NCI-H2107 (cell line): ENCODE measurements around the gene HDAC7.

Source experiments
- DNase-seq: peaks from one replicate; lab custom pipeline; 2025; lab: John Stamatoyannopoulos, UW

HDAC7 gene

GRCh38 chr12:47793015-47793681 lies 26.6 kb downstream of the HDAC7 start:
- no peak for DNase-seq

- no peak for DNase-seq
These were observed 27.8 kb downstream of the HDAC7 start for GRCh38 chr12:47791874-47792273.

DNA sequence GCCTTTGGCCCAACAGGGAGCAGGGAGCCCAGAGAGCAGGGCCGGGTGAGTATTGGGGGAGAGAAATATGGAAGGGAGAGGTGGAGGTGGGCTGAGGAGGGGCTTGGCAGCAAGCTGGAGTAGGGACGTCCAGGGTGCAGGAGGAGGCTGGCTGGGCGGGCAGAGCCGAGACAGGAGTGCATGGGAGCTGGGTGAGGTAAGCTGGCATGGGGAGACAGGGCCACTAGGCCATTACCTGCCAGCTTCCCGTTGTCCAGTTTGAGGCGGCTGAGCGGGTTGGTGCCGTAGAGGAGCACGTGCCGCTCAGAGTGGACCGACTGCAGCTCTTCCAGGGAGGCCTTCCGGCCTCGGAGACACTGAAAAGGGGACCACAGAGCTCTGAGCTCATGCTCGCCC lies 28.4 kb downstream of the HDAC7 start:
- DNase-seq: no peak

GRCh38 chr12:47790676-47791350 lies 28.9 kb downstream of the HDAC7 start:
- DNase-seq: no peak

GRCh38 chr12:47789712-47790489 lies 29.8 kb downstream of the HDAC7 start:
- no peak for DNase-seq

GRCh38 chr12:47789141-47789540 lies 30.6 kb downstream of the HDAC7 start:
- no peak for DNase-seq

DNA sequence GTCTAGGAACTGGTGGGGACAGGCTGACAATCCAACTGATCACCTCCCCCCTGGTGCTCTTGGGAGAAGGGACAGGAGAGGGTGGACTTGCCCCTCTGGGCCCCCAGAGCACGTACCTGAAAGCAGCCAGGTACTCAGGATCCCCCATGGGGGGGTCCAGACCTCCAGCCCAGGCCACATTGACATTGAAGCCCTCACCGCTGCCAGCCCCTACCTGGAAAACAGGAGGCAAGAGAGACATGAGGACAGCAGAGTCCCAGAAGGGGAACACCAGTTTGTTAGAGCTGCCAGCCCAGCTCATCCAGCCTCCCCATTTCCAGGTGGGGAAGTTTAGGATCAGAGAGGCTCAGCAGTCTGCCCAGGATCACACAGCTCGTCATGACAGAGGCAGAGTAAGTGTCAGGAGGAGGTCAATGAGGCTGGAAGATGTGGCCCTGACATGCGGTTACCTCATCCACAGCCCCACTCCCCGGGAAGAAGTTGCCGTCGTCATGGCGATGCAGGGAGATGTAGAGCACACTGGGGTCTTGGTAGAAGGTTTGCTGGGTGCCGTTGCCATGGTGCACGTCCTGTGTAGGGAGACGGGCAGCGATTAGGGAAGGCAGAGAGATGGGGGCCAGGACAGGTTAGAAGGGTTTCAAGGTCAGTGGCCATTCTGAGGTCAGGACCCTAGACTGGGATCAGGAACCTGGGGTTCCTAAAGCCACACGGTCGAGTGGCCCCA lies 31.9 kb downstream of the HDAC7 start:
- DNase-seq: no peak

DNA sequence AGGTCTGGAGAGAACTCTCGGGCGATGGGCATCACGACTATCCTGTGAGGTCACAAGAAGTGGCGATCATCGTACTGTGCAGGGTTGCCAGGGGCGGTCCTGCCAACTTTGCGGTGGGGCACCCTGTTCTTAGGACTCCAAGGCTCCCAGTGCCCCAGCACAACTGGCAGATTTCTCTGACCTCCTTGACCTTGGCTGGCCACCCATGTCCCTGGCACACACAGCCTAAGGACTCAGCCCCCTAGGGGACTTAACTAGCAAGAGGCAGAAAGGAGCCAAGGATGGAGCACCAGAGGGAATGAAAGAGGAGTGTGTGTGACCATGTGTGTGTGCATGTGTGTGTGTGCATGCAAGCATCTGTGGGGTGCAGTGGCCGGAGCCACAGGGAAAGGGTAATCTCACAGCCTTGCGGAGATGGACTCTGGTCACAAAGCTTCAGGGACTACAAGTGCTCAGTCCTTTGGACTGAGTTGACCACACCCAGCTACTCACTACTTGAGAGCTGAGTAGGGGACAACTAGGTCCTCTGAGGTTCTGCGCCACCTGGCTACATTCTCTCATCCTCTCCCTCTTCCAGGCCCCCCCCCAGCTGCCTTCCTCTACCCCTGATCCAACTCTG lies 32.9 kb downstream of the HDAC7 start:
- no peak for DNase-seq

GRCh38 chr12:47785887-47786661 lies 33.6 kb downstream of the HDAC7 start:
- DNase-seq: no peak

GRCh38 chr12:47785036-47785886 lies 34.4 kb downstream of the HDAC7 start:
- DNase-seq: no peak

DNA sequence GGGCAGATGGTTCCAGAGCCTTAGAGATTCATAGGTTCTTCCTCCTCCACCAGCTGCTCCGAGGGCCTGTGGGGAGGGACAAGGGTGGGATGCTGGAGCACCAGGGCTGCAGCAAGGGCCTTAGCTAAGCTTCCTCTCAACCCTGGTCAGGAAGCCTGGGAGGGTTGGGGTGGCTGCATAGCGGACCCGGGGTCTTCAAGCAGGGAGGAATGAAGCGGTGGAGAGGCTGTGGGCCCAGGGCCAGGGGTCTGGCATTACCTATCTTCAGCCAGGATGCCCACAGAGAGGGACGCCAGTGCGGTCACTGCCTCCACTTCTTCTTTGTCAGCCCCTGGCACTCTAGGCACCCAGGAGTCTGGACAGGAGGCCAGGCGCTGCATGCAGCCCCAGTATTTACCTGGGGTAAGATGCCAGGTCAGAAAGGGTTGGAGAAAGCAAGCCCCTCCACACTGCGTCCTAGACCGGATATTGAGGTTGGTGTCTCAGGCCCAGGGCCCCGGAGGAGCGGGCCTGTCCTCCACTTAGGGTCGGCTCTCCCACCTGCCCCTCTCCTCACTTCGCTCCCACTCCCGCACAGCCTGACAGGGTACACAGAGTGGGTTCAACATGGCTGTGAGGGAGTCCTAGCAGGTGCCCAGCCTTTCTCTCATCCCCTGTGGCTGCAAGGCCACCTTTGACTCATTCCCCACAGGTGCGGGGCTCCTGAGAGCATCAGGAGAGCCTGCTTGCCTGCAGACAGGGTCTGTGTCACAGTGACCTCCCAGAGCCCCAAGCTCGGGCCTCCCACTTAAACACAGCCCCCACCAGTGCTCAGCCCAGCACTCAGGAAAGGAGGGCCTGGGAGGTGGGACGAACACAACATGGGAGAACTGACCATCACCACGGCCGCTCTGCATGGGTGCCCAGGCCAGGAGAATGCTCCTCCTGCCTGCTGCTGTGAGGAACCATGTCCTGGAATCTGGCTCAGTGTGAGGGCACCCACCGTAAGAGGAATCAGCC lies 35.6 kb downstream of the HDAC7 start:
- no peak for DNase-seq

DNA sequence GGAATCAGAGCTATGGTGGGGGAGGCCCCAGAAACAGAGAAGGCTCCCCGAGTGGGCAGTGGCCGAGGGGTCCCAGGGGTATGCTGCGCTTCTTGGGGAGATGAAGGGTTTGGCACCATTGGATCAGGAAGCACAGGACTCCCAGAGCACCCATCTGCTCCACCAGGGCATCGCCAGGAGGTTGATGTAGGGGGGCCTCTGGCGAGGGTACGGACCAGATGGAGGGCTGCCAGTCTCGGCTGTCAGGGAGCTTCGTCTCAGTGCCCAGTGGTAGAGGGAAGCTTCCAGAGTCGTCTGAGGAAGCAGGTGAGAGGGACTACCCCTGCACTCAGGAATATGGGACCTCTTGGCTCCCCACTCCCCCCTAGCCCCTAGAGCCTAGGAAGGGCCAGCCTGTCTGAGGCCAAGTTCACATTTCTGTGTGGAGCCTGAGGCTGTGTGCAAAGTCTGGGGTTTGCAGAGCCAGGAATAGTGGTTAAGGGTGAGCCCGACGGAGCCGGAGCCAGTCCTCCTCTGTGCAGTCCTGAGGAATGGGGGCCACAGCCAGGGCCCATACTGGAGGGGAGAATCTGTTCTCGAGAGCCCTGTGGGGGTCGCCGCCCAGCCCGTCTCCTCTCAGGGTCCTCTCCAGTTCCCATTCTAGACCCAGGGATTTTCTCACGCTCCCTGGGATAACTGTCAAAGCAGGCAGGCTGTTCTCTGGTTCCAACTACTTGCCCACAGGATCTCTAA lies 36.5 kb downstream of the HDAC7 start:
- DNase-seq: no peak

DNA sequence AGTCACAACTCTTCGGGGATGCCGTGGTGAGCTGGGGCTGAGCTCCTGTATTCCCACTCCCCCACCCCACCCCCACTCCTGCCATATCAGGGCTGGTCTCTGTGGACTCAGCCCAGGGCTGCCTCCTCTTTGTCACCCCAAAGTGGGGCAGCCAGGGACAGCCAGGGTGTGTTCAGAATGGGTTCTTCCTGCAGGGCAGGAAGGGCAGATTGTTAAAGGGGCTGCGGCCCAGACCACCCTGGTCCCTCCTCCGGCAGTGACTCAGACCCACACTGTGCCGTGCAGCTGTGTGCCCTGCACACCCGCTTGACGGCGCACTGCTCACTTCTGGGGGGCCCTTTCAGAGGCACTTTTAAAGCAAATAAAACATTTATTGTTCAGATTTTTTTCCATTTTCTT lies 37.3 kb downstream of the HDAC7 start:
- no peak for DNase-seq

DNA sequence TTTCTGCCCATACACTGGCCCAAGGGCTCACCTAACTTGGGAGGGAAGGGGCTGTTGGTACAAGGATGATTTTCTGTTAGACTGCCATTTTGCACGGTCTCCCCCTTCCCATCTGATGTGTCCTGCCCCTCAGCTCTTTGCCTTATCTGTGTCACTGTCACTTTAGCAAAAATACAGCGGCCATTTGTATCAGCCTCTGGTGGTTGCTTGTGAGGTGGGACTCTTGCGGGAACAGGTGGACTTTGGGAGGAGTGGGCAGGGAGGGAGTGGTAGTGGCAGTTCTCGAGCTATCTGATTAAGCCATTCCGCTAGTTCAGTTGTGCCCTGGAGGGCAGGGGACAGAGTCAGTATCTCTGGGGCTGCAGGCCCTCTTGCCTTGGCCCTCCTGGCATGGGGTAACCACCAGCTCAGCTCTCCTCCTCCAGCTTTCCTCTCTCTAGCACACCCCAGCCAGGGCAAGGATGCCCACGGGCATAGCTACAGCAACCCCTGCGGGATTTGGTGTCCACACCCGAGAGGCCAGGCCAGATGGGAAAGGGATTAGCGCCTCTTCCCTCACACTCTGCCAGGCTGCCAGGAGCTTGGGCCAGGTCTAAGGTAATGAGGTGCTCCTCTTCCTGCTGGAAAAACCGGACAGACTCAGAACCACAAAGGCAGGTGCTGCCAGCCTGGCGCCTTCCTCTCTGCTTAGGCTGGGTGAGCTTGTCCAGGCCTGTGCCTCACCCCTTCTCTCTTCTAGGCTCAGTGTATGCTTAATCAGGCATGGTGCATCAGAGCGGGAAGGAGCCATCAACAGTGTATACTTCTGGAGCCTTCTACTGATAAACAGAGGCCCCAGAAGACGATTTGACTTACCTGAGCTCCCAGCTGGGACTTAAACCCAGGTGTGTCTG lies 38.0 kb downstream of the HDAC7 start:
- no peak for DNase-seq

DNA sequence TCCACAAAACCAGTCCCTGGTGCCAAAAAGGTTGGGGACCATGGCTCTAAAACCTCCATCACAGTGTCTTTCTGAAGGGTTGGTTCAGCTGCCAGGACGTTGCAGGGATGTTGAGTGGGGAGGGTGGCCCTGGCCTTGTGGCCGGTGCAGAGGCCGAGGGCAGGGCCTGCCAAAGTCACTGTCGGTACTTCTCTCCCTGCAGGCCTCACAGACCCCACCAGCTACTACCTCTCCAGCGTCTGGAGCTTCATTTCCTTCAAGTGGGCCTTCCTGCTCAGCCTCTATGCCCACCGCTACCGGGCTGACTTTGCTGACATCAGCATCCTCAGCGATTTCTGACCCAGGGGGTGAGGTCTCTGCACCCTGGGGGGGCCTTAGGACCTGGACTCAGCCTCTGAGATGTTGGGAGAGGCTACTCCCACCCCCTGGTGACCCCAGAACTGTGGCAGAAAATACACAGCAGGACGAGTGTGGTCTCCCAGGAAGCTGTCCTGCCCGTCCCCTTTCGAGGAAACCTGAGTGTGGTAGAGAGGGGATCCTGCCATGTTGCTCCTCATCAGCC lies 39.7 kb downstream of the HDAC7 start:
- DNase-seq: no peak

GRCh38 chr12:47779301-47779942 lies 40.3 kb downstream of the HDAC7 start:
- DNase-seq: peak; percentile 84
